ENCODE data around the gene HELZ2. TPM values are rescaled to one million over a fixed set of nuclear protein-coding genes. Genes with fewer than 3 reads are reported as not detected.
"Not testable (repeated sequence)": the region's sequence is repeated elsewhere in the genome, so short reads cannot be mapped to it uniquely, and the experiment has no call there.

The HELZ2 gene
- polyA plus RNA-seq, 1 donor from 2014 or later = 7.9 TPM

GRCh38 chr20:63565699-63566335 lies 8.2 kb downstream of the HELZ2 start:
- Mint-ChIP-seq H3K36me3 (no peaks in the 10 kb centered on the region), H3K27ac (no peak overlapping the region), H3K9me3 (no peaks in the 10 kb centered on the region), H3K4me3 (no peak overlapping the region), H3K27me3 (no peaks in the 10 kb centered on the region), H3K4me1 (peaks cover 0 to 22% (median 11%) of the 10 kb centered on the region in 3 donors)

GRCh38 chr20:63565021-63565698 lies 8.9 kb downstream of the HELZ2 start:
- Mint-ChIP-seq H3K36me3 (peaks cover 2% of the 10 kb centered on the region), H3K27ac (no peak overlapping the region), H3K4me1 (peaks cover 0 to 23% (median 11%) of the 10 kb centered on the region in 3 donors), H3K9me3 (no peaks in the 10 kb centered on the region), H3K4me3 (no peak overlapping the region), H3K27me3 (no peaks in the 10 kb centered on the region)

DNA sequence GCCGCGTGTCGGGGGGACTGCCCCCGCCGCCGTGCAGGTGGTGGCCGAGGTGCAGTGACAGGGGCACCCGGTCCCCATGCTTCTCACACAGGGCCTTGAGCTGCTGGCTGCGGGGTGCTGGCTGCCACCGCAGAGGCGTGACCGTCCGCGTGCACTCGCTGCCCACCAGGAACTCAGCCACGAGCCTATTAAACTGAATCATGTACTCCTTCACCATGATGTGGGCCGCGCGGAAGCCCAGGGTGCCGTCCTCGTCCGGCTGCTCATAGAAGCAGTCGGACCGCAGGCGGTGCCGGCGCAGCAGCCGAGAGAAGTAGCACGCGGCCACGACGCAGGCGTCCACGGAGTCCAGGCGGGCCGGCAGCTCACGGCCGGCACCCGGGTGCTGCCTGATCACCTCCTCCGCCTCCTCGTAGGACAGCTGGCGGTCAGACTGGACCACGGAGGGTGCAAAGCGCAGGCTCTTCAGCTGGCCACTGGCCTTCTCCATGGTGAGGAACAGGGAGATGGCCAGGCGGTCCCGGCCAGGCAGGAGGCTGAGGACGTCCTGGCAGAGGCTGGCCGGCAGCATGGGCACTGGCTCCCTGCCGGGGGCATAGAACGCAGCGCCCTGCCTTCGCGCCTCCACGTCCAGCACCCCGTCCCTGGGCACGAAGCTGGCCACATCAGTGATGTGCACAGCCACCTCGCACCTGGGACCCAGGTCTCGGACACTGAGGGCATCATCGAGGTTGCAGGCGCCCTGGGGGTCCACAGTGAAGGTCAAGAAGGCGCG lies 9.8 kb downstream of the HELZ2 start:
- peaks cover 3% of the 10 kb centered on the region for H3K36me3 Mint-ChIP-seq
- H3K4me3 Mint-ChIP-seq = peak overlapping the region in 1 of 4 donors; percentile 28
- H3K9me3 Mint-ChIP-seq = no peaks in the 10 kb centered on the region
- H3K27me3 Mint-ChIP-seq = no peaks in the 10 kb centered on the region
- H3K27ac Mint-ChIP-seq = no peak overlapping the region
- H3K4me1 Mint-ChIP-seq = peaks cover 0 to 22% (median 11%) of the 10 kb centered on the region in 3 donors

GRCh38 chr20:63563225-63563935 lies 10.7 kb downstream of the HELZ2 start:
- peaks cover 0 to 17% (median 9%) of the 10 kb centered on the region in 3 donors for H3K4me1 Mint-ChIP-seq
- H3K27ac Mint-ChIP-seq = no peak overlapping the region
- no peak overlapping the region for H3K4me3 Mint-ChIP-seq

GRCh38 chr20:63562461-63563224 lies 11.4 kb downstream of the HELZ2 start:
- H3K27me3 Mint-ChIP-seq = no peaks in the 10 kb centered on the region
- peaks cover 5% of the 10 kb centered on the region for H3K36me3 Mint-ChIP-seq
- peak overlapping the region in 1 of 3 donors; percentile 60 for H3K27ac Mint-ChIP-seq
- H3K4me1 Mint-ChIP-seq = peaks cover 0 to 10% (median 3%) of the 10 kb centered on the region in 3 donors
- H3K4me3 Mint-ChIP-seq = peak overlapping the region in 1 of 4 donors; percentile 41
- no peaks in the 10 kb centered on the region for H3K9me3 Mint-ChIP-seq

More at GRCh38 chr20:63563225-63563935, 10.7 kb downstream of the HELZ2 start:
- H3K9me3 Mint-ChIP-seq = no peaks in the 10 kb centered on the region
- H3K27me3 Mint-ChIP-seq = no peaks in the 10 kb centered on the region
- peaks cover 5% of the 10 kb centered on the region for H3K36me3 Mint-ChIP-seq

- H3K9me3 Mint-ChIP-seq = no peaks in the 10 kb centered on the region
- H3K27me3 Mint-ChIP-seq = no peaks in the 10 kb centered on the region
- H3K4me3 Mint-ChIP-seq = no peak overlapping the region
- H3K36me3 Mint-ChIP-seq = peaks cover 5% of the 10 kb centered on the region
- H3K4me1 Mint-ChIP-seq = peaks cover 0 to 2% (median 0%) of the 10 kb centered on the region in 3 donors
- no peak overlapping the region for H3K27ac Mint-ChIP-seq
These were observed 12.2 kb downstream of the HELZ2 start for GRCh38 chr20:63561624-63562396.

DNA sequence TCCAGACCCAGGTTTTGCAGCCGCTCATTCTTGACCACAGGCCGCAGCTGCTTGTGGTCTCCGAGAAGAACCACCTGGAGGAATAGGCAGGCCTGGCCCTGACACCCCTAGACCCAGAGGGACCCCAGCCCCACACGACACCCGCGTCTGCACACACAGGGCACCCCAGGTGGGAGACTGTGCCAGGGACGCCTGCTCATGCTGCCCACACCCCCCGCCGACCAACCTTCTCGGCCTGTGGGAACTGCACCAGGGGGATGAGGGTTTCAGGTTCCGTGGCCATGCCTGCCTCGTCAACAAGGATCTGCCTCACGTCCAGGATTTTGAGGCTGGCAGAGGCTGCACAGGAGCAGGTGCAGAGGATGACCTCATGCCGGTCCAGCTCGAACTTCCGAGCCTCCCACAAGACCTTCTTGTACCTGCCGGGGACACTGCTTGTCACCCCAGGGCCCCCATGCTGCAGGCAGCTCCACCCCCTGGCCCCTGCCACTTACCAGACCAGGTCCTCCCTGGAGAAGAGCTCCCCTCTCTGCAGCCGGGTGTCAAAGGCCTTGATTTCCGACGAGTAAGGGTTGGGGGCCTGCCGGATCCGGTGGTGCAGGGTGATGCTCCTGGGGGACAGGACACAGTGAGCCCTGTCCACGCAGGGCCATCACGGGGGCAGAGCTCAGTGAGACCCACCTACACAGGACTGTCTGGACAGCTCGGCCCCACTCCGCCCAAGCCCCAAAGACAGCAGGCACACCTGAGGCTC lies 13.0 kb downstream of the HELZ2 start:
- Mint-ChIP-seq H3K36me3 (peaks cover 5% of the 10 kb centered on the region), H3K27me3 (no peaks in the 10 kb centered on the region), H3K4me3 (no peak overlapping the region), H3K9me3 (no peaks in the 10 kb centered on the region), H3K4me1 (peaks cover 0 to 4% (median 3%) of the 10 kb centered on the region in 3 donors), H3K27ac (peak overlapping the region in 1 of 3 donors; percentile 78)

DNA sequence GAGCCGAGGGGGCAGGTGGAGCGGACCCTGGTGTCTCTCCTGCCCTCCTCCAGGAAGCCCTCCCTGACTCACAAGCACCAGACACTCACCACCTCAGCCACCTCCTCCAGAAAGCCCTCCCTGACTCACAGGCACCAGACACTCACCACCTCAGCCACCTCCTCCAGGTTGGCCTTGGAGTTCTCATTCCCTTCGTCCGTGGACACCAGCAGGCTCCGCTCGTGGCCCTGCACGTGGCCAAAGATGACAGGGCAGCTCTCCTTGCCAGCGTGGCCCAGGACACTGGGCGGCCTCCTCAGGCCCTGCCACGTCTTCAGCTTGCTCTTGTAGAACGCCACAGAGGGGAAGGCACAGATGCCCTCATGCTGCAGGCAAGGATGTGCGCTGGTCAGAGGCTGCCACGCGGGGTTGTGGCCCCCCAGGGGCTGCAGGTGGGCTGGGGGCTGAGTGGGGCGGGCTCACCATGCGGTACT lies 13.7 kb downstream of the HELZ2 start:
- peaks cover 0 to 4% (median 3%) of the 10 kb centered on the region in 3 donors for H3K4me1 Mint-ChIP-seq
- peaks cover 5% of the 10 kb centered on the region for H3K36me3 Mint-ChIP-seq
- no peaks in the 10 kb centered on the region for H3K9me3 Mint-ChIP-seq
- H3K27me3 Mint-ChIP-seq = no peaks in the 10 kb centered on the region
- peak overlapping the region in 1 of 4 donors; percentile 45 for H3K4me3 Mint-ChIP-seq
- peak overlapping the region in 2 of 3 donors; percentile 13 to 63 for H3K27ac Mint-ChIP-seq

DNA sequence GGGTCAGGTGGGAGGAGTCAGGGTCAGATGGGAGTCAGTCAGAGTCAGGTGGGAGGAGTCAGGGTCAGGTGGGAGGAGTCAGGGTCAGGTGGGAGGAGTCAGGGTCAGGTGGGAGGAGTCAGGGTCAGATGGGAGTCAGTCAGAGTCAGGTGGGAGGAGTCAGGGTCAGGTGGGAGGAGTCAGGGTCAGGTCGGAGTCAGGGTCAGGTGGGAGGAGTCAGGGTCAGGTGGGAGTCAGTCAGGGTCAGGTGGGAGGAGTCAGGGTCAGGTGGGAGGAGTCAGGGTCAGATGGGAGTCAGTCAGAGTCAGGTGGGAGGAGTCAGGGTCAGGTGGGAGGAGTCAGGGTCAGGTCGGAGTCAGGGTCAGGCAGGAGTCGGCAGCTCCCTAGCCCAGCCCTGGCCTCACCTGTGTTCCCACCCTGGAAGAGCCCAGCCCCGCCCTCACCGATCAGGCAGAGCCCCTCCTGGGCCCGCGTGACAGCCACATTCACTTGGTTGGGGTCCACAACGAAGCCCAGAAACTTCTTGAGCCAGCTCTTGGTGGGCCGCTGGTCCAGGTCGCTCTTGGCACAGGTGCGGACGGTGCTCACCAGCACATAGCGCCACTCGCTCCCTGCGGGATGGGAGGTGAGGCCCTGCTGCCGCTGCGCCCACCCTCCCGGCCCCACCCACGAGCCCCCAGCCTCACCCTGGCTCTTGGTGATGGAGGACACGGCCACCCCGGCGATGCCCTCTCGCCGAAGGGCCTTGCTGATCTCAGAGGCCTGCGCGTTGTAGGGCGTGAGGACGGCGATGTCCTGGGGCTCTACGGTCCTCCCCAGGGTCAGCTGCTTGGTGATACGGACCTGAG lies 14.3 kb downstream of the HELZ2 start:
- H3K27ac Mint-ChIP-seq, H3K4me1 Mint-ChIP-seq, H3K9me3 Mint-ChIP-seq, H3K4me3 Mint-ChIP-seq, H3K36me3 Mint-ChIP-seq, H3K27me3 Mint-ChIP-seq: not testable (repeated sequence)

GRCh38 chr20:63558804-63559484 lies 15.1 kb downstream of the HELZ2 start:
- Mint-ChIP-seq H3K4me3 (peak overlapping the region in 1 of 4 donors; percentile 47), H3K27me3 (no peaks in the 10 kb centered on the region), H3K27ac (peak overlapping the region in 1 of 3 donors; percentile 12), H3K9me3 (no peaks in the 10 kb centered on the region), H3K4me1 (peaks cover 0 to 11% (median 6%) of the 10 kb centered on the region in 3 donors), H3K36me3 (peaks cover 5% of the 10 kb centered on the region)

GRCh38 chr20:63557481-63557891 lies 16.6 kb downstream of the HELZ2 start:
- H3K36me3 Mint-ChIP-seq = peaks cover 5% of the 10 kb centered on the region

More at GRCh38 chr20:63557481-63557891, 16.6 kb downstream of the HELZ2 start:
- peak overlapping the region in 1 of 4 donors; percentile 81 for H3K4me3 Mint-ChIP-seq
- no peaks in the 10 kb centered on the region for H3K27me3 Mint-ChIP-seq
- no peaks in the 10 kb centered on the region for H3K9me3 Mint-ChIP-seq
- peak overlapping the region in 1 of 3 donors; percentile 56 for H3K27ac Mint-ChIP-seq
- peaks cover 7 to 17% (median 11%) of the 10 kb centered on the region in 3 donors for H3K4me1 Mint-ChIP-seq

All from IgD-negative memory B cell (primary cell).